ENCODE measurements around the gene SYNDIG1L.
"Not testable (repeated sequence)": the region's sequence is repeated elsewhere in the genome, so short reads cannot be mapped to it uniquely, and the experiment has no call there.

SYNDIG1L gene

DNA sequence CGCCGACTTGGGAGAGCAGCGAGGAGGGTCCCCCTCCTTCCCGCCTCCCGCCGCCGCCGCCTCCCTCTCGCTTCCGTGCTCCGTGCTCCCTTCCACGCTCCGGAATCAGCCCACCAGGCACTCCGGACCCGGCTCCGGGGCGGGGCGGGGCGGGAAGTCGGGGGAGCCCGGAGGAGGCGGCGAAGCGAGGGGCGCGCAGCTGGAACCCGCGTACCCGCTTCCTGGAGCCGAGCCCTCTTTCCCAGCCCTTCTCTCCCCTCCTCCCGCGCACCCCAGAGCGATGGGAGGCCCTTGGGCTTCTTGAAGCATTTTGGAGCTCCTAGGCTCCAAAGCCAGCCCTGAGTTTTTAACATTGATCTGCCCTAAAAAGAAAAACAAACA is at the start of gene SYNDIG1L:
Gene SYNDIG1L (minus strand): TSS at position 9 of the 381 bp plus-strand sequence. CDS start 16,466 bp downstream, outside the sequence.
- DNase-seq (ENCODE audit: low read depth) = no peak

DNA sequence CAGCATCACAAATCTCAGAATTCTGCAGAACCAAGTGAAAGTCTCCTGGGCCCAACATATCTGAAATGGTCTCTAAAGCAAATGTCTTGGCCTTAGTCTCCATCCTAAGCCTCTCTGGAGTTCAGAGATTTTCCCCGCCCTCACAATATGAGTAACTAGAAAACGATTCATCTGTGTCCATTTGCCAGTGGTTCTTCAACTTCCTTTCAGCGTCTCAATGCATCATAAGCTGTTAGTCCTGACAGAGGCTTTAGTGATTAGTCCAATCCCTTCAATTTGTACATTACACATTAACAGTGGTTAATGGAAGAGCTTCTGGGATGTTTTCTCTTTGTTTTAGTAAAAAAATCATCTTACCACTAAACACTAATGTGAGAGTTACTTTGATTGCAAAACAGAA is 49.7 kb upstream of the SYNDIG1L start:
- peak; percentile 41 for DNase-seq (ENCODE audit: low read depth)

DNA sequence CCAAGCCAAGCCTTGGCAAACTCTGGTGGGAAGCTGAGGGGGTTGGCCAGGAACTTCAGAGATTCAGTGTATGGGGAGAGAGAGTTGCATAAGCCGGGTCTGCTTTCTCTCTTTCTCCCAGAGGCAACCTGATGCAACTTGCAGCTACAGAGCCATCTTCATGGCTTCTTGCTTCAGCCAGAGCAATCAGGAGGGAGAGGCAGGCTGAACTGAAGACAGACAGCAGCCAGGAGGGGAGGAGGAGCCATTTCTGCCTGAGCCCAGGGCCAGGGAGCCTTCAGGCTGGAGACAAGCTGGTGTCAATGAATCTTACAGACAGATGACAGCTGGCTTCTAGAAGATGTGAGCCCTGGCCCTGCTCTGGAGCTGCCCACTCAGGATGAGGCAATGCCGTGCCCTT is 48.4 kb upstream of the SYNDIG1L start:
- DNase-seq (ENCODE audit: low read depth) = no peak

DNA sequence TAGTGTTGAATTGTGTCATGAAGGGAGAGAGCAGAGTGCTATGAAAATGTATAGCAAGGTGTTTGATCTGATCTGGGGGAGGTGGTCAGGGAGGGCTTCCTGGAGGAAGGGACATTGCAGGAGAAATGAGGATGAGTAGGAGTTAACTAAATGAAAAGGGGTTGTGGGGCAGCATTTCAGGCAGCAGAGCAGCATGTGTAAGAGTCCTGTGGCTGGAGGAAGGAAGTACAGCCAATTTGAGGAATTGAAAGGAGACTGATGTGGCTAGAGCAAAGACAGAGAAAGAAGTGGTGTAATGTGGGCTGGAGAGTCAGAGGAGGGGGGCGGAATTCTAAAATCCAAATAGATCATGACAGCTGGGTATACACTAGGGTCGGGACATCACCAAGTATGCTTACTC is 46.6 kb upstream of the SYNDIG1L start:
- DNase-seq (ENCODE audit: low read depth) = no peak

- DNase-seq (ENCODE audit: low read depth) = no peak
Observed at GRCh38 chr14:74469548-74470518, 43.8 kb upstream of the SYNDIG1L start.

- no peak for DNase-seq (ENCODE audit: low read depth)
Observed at GRCh38 chr14:74468513-74468912, 42.5 kb upstream of the SYNDIG1L start.

DNA sequence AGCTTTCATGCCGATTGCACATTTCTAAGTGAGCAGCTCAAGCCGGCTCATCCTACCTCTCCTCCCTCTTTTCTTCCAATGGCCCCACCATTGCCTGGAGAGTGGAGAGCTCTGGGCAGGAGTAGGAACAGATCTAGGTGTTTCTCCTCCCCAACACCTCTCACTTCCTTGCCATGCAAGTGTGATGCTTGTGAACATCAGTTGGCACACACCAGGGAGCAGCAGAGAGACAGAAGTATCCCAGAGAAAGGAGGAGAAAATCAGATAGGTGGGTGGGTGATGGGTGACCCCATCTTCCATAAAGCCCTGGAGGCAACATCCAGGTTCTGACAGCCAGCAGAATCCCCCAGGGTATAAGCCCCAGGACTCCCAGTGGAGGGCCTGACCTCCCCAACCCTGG is 39.3 kb upstream of the SYNDIG1L start:
- DNase-seq (ENCODE audit: low read depth) = no peak

DNA sequence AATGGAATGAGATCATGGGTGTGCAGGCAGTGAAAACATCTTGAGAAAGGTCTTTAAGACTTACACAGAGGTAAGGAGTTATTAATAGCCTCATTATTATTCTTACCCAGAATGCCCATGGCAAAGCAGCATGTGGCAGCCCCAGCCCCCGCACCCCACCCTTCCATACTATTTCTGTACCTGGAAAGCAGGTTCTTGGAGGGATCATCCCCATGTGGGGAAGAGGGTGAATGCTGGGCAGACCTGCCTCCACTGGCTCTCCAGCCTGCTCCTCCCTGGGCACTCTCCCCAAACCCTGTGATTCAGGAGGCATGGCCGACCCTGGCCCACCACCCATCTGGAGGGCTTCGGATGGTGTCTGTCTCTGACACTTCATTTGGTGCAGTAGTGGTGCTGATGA is 38.8 kb upstream of the SYNDIG1L start:
- DNase-seq (ENCODE audit: low read depth) = no peak

- no peak for DNase-seq (ENCODE audit: low read depth)
Observed at GRCh38 chr14:74463697-74464096, 37.7 kb upstream of the SYNDIG1L start.

DNA sequence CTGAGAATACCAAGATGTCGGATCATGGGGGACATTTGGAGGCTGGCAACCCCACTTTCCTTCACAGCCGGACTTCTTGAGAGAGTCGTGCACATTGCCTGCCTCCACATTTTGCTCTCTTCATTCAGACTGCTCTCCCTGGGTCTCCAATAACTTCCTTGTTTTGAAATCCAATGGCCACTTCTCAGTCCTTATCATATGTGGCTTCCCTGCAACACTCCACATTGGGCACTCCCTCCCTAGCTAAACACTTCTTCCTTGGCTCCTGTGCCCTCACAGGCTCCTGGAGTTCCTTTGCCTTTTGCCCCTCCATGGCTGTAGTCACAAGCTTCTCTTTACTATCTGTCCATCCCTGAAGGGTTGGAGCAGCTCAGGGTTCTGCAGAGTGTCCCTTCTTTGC is 37.0 kb upstream of the SYNDIG1L start:
- no peak for DNase-seq (ENCODE audit: low read depth)

- DNase-seq (ENCODE audit: low read depth) = no peak
Observed at GRCh38 chr14:74459976-74460375, 34.0 kb upstream of the SYNDIG1L start.

DNA sequence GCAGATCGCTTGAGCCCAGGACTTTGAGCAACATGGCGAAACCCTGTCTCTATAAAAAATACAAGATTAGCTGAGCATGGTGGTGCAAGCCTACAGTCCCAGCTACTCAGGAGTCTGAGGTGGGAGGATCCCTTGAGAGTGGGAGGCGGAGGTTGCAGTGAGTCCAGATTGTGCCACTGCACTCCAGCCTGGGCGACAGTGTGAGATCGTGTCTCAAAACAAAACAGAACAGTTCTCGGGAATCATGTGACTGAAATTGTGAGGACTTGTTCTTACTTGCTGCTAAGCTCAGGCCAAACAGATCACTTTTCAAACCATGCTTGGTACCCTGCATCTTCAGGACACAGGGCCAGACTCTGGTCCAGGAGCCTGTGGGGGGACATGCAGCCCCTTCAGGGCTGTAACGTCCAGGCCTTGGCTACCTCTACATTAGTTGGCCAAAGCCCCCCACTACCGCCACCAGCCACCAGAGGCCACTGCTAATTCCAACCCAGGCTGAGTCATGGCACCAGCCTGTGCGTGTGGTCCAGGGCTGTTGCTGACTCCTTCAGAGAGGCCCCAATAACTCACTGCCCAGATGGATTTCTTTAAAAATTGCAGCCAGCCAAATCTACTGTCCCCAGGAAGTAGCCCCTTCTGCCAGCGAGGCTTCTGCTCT is 33.4 kb upstream of the SYNDIG1L start:
- peak; percentile 46 for DNase-seq (ENCODE audit: low read depth)

- DNase-seq (ENCODE audit: low read depth) = no peak
Observed at GRCh38 chr14:74457565-74457895, 31.5 kb upstream of the SYNDIG1L start.

DNA sequence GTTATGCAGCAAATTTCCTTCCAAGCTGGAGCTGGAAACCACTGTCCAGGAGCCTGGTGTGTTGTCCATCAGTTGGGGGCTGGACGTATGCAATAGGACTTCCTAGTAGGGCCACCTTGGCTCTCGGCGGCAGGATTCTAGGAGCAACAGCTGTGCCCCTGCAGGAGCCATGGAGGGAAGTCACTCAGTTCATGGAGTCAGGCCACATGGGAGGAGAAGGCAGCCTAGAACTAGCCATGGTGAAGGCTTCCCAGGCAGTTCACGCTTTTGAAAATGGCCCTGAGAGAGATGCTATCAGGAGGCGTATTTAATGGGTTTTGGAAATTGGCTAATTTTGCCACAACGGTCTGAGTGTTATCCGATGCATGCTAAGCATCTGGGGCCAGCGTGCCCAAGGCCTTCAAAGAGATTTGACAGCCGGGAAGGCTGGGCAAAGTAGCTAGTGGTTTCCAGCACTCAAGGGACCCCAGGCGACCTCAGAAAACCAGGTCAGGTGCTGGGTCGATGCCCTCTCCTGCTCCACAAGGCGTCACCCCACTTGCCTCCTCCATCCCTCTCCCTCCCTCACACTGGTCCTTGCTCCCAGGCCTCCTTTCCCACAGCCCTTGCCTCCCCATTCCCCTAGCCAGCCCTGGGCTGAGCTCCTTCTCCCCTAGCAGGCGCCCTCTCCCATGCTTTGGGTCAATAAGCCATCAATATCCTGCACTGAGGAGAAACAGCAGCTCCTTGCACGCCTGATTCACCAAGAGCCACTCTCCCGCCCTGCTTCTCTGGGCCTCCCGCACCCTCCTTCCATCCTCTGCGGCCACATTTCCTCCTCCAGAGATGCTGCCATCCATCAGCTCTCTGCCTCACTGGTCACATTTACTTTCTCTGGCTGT is 30.9 kb upstream of the SYNDIG1L start:
- DNase-seq (ENCODE audit: low read depth) = no peak

- DNase-seq (ENCODE audit: low read depth) = not testable (repeated sequence)
Observed at GRCh38 chr14:74454397-74454796, 28.4 kb upstream of the SYNDIG1L start.

GRCh38 chr14:74444866-74445265 is 18.9 kb upstream of the SYNDIG1L start:
- DNase-seq (ENCODE audit: low read depth) = no peak

- DNase-seq (ENCODE audit: low read depth) = no peak
Observed at GRCh38 chr14:74442757-74443156, 16.7 kb upstream of the SYNDIG1L start.

GRCh38 chr14:74441113-74441512 is 15.1 kb upstream of the SYNDIG1L start:
- DNase-seq (ENCODE audit: low read depth) = no peak

- DNase-seq (ENCODE audit: low read depth) = no peak
Observed at GRCh38 chr14:74438351-74438915, 12.4 kb upstream of the SYNDIG1L start.

DNA sequence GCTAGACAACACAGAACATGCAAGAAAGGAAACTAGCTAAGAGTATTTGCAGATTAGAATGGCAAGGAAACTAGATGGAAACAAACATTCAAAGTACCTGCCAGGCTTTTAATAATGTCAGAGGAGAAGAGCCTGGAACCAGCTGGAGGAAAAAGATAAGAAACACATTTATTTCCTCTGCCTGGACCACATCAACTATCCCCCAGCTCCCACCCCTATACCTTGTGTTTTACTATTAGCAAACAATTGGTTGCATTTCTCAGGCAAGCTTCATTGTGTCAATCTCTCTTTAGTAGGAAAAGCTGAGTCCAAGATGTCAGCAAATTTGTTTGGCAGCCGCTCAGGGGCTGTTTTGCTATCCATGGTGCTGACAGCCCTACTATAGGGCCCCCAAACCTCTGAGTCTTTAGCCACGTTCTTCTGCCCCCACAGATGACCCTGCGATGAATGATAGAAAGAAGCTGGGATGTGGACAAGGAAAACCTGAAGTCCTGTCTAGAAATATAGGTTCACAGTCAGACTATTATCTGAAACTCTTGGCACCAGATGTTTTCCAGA is 11.6 kb upstream of the SYNDIG1L start:
- DNase-seq (ENCODE audit: low read depth) = no peak

- DNase-seq (ENCODE audit: low read depth) = no peak
Observed at GRCh38 chr14:74434294-74434693, 8.3 kb upstream of the SYNDIG1L start.

DNA sequence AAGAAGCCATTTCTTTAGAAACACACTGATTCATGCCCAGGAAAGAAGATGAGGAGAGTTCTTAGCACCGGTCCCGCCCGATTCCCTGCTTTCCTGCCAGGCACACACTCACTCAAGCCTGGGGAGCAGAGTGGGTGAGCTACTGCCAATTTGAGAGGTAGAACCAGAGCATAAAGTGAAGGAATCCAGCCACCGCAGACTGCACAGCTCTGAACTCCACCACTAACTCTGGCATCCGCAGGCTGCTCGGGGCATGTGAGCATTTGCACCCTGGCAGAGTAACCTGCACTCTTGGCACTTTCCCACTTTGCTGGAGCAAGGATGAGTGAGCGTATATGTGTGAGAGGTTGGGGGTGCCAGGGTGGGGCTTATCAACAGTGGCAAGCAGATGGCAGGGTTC is 4.0 kb upstream of the SYNDIG1L start:
- no peak for DNase-seq (ENCODE audit: low read depth)

Measured in GM04504 (cell line).